ENCODE data around the gene TUBB6. TPM values are rescaled to one million over a fixed set of nuclear protein-coding genes. Genes with fewer than 3 reads are reported as not detected.

Gene TUBB6
- total and polyA plus RNA-seq, 2 donors (not counting 1 experiment from before 2014, with no cell fraction given): 30.4 to 58.7 TPM

DNA sequence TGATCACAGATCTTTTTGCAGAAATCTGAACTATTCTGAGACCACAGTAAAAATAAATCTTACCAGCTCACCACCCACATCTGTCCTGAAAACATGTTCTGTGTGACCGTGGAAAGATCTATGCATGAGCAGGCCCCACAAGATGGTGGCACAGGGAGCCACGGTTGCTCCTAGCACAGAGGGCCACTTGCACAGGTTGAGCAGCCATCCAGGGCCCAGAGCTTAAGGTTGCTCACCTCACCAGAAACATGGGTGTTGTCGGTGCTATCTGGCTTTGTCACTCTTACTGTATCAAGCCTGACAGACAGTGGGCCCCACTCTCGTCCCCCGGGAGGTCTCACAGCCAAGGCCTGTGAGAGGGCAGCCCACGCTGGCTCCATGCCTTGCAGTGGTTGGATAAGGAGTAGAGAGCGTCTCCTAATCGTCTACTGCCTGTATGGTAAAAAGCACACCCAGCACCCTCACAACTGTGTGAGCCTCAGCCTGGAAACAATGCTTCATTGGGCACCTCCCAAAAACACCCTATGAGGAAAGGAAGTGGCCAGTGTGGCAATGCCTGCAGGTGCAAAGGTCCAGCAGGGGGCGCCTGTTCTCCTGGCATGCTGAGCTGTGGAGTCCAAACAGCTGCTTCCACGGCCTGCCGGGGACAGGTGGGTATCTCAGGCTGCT lies 19.6 kb downstream of the TUBB6 start:
- no peak overlapping the region for H3K4me3 ChIP-seq (ENCODE audit: control extremely low read depth in 1 of 5, extremely low read depth in 1 of 5, insufficient read depth in 1 of 5, low read depth in 2 of 5, low read length in 4 of 5)
- H3K9ac ChIP-seq (ENCODE audit: low read length): no peak overlapping the region
- ATAC-seq (ENCODE audit: low read depth) (peak; percentile 73), DNase-seq (peak; percentile 65)
- H3K9me3 ChIP-seq (ENCODE audit: control extremely low read depth in 1 of 3, control insufficient read depth in 2 of 3, insufficient read depth in 1 of 3, low read length in 2 of 3): peaks cover 0 to 11% (median 0%) of the 10 kb centered on the region in 3 donors
- TF ChIP-seq, protein P1, sequence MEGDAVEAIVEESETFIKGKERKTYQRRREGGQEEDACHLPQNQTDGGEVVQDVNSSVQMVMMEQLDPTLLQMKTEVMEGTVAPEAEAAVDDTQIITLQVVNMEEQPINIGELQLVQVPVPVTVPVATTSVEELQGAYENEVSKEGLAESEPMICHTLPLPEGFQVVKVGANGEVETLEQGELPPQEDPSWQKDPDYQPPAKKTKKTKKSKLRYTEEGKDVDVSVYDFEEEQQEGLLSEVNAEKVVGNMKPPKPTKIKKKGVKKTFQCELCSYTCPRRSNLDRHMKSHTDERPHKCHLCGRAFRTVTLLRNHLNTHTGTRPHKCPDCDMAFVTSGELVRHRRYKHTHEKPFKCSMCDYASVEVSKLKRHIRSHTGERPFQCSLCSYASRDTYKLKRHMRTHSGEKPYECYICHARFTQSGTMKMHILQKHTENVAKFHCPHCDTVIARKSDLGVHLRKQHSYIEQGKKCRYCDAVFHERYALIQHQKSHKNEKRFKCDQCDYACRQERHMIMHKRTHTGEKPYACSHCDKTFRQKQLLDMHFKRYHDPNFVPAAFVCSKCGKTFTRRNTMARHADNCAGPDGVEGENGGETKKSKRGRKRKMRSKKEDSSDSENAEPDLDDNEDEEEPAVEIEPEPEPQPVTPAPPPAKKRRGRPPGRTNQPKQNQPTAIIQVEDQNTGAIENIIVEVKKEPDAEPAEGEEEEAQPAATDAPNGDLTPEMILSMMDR (IDR thresholded peaks at IDR 0.05): peak; percentile 79
- TF ChIP-seq EZH2 (IDR thresholded peaks at IDR 0.05; ENCODE audit: borderline replicate concordance, insufficient read depth, low read depth, low read length, poor library complexity, severe bottlenecking): no peak
- H4K20me1 ChIP-seq (ENCODE audit: control insufficient read depth, insufficient read depth, low read length, poor library complexity, severe bottlenecking): peaks cover 5% of the 10 kb centered on the region
- Mint-ChIP-seq H3K27me3 (no peaks in the 10 kb centered on the region), H3K4me3 (no peak overlapping the region), H3K9me3 (ENCODE audit: insufficient read depth) (no peaks in the 10 kb centered on the region), H3K4me1 (peaks cover 14% of the 10 kb centered on the region), H3K27ac (peak overlapping the region; percentile 10)
- H3K27ac ChIP-seq (ENCODE audit: low read length in 2 of 2): no peak overlapping the region
- ChIA-PET POLR2A (interaction anchor here (0.5 kb wide), 1 partner anchor 347 kb away, joined by 3 read pairs; no protein-coding TSS in a partner anchor), CTCF (interaction anchor here (0.6 to 3.5 kb wide), 14 partner anchors 9 to 346 kb away, joined by 3 to 18 read pairs (median 4); partner anchors contain the start of gene TUBB6)
- no peak overlapping the region for H2AFZ ChIP-seq (ENCODE audit: insufficient read depth, low read depth, low read length, poor library complexity, severe bottlenecking)
- intact Hi-C loops (cut with micrococcal nuclease): loop anchor here (5.0 kb wide), 1 partner anchor 335 kb away; no protein-coding TSS in a partner anchor
- no peaks in the 10 kb centered on the region for H3K27me3 ChIP-seq (replicated peaks in 1 of 4; ENCODE audit: control extremely low read depth in 1 of 4, control insufficient read depth in 3 of 4, insufficient read depth in 4 of 4, low read length in 3 of 4)
- peaks cover 17% of the 10 kb centered on the region for H3K79me2 ChIP-seq (ENCODE audit: control insufficient read depth, insufficient read depth, low read length)
- peaks cover 7 to 8% of the 10 kb centered on the region in 2 donors for H3K4me1 ChIP-seq (ENCODE audit: control insufficient read depth in 2 of 2, insufficient read depth in 2 of 2, low read length in 2 of 2)
- 61% methylated on average over 6 of the region's 11 CpGs for WGBS (ENCODE audit: insufficient coverage)
- peaks cover 5 to 46% of the 10 kb centered on the region in 2 experiments for H3K36me3 ChIP-seq (replicated peaks in 1 of 2; ENCODE audit: control extremely low read depth in 1 of 2, control insufficient read depth in 1 of 2, extremely low read depth in 1 of 2, insufficient read depth in 2 of 2, low read length in 1 of 2)
- H3K4me2 ChIP-seq (replicated peaks; ENCODE audit: low read depth, low read length, poor library complexity, severe bottlenecking): no peak overlapping the region
